NT2/D1 (cell line): ENCODE data around the gene ACAP1.

ENCODE experiments used
- YY1 ChIP-seq: IDR thresholded peaks from 2 replicates; pipeline ENCODE4 v1.6.1; 2011; ENCODE audit not compliant: insufficient read length, insufficient read depth
- ZNF274 ChIP-seq: IDR thresholded peaks from 2 replicates; pipeline ENCODE4 v1.6.1; 2011; ENCODE audit warnings: mild to moderate bottlenecking, low read depth, low read length

DNA sequence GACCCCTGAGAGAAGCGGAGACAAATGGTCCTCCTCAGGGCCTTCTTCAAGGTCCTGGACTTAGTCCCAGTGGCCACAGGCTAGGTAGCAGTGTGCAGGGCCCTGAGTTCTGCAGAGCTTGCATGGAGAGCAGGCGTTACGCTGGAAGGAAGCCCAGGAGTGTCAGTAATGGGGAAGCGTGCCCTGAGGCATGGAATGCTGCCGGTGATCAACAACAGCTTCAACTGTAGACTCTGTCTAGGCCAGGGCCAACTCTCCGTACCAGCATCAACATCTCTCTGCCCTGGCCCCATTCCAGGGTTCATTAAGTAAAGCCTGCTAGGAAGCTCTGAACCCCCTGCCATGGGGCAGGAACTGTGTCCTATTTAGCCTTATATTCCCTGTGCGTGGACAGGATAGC is 44.0 kb downstream of the ACAP1 start:
- TF ChIP-seq ZNF274: no peak
- TF ChIP-seq YY1: no peak
